Activated CD4-positive, CD25-positive, alpha-beta regulatory T cell treated with anti-CD3 and anti-CD28 coated beads, Interleukin-2, amount 50 U/mL, for 16 hours (primary cell): Measurements from ENCODE around the gene STOML1.
"Not testable (repeated sequence)": the region's sequence is repeated elsewhere in the genome, so short reads cannot be mapped to it uniquely, and the experiment has no call there.

ENCODE experiments used
- DNase-seq: peaks from one replicate; pipeline ENCODE4 v3.0.0-alpha.2; 2020; ENCODE audit warnings: low read depth, low spot score

STOML1 gene

GRCh38 chr15:73948396-73948795 is 43.7 kb downstream of the STOML1 start:
- no peak for DNase-seq

- DNase-seq, result no peak
These were observed 44.4 kb downstream of the STOML1 start for GRCh38 chr15:73947651-73948050.

- no peak for DNase-seq
These were observed 45.2 kb downstream of the STOML1 start for GRCh38 chr15:73946795-73947370.

GRCh38 chr15:73946046-73946721 is 45.9 kb downstream of the STOML1 start:
- DNase-seq, result no peak

- DNase-seq, result no peak
These were observed 47.0 kb downstream of the STOML1 start for GRCh38 chr15:73945130-73945508.

- no peak for DNase-seq
These were observed 47.6 kb downstream of the STOML1 start for GRCh38 chr15:73944161-73945129.

GRCh38 chr15:73942751-73943270 is 49.3 kb downstream of the STOML1 start:
- DNase-seq, result no peak

- no peak for DNase-seq
These were observed 50.0 kb downstream of the STOML1 start for GRCh38 chr15:73941871-73942635.

GRCh38 chr15:73941449-73941848 is 50.6 kb downstream of the STOML1 start:
- no peak for DNase-seq

- DNase-seq, result no peak
These were observed 51.1 kb downstream of the STOML1 start for GRCh38 chr15:73941044-73941443.

GRCh38 chr15:73940061-73940981 is 51.8 kb downstream of the STOML1 start:
- no peak for DNase-seq

GRCh38 chr15:73939138-73939537 is 53.0 kb downstream of the STOML1 start:
- no peak for DNase-seq

- not testable (repeated sequence) for DNase-seq
These were observed 53.6 kb downstream of the STOML1 start for GRCh38 chr15:73938516-73938915.

- DNase-seq, result no peak
These were observed 54.4 kb downstream of the STOML1 start for GRCh38 chr15:73937726-73938125.

- no peak for DNase-seq
These were observed 54.8 kb downstream of the STOML1 start for GRCh38 chr15:73937296-73937695.

GRCh38 chr15:73936588-73937290 is 55.4 kb downstream of the STOML1 start:
- no peak for DNase-seq

GRCh38 chr15:73936181-73936580 is 55.9 kb downstream of the STOML1 start:
- DNase-seq, result no peak

GRCh38 chr15:73935547-73935946 is 56.5 kb downstream of the STOML1 start:
- DNase-seq, result no peak

- no peak for DNase-seq
These were observed 57.8 kb downstream of the STOML1 start for GRCh38 chr15:73934281-73934680.
